COLO668 (cell line): Measurements from ENCODE around the gene TEAD3.
A peak's percentile ranks its signal among the peaks of the same experiment; 100 is the strongest.
"Not testable (repeated sequence)": the region's sequence is repeated elsewhere in the genome, so short reads cannot be mapped to it uniquely, and the experiment has no call there.

Experiments used
- DNase-seq: peaks from one replicate; lab custom pipeline; 2025; ENCODE audit not compliant: unreplicated experiment; lab: John Stamatoyannopoulos, UW

Gene TEAD3

DNA sequence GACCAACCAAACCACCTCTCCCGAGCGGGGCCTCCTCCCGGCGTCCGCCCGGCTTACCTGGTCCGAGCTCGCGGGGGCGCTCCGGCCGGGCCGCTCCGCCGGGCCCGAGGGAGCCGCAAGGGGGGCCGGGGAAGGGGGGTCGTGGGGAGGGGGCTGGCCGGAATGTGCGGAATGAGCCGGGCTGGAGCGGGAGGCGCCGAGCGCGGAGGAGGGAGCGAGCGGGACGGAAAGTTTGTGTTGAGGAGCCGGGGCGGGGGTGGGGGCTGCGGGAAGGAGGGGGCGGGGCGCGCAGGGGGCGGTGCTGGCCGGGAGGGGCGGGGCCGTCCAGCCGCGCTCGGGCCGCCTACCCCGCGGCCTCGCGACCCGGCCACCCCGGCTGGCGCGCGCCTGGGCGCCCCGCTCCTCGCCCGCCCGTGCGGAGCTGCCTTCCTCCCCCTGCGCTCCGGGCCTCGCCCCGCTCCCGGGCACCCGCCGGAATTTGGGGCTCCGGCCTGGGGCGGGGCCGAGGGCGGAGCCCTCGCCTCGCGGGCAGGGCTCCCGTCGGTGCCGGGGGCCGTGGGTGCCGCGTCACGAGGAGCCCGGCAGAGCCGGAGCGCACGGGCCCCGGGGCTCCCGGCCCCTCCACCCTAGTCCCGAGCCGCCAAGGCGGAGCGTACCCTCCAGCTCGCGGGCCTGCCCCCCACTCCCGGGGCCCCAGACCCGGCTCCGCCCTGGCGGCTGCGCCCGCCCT lies at the start of gene TEAD3:
Gene TEAD3 (minus strand): TSS at position 239 of the 730 bp plus-strand sequence.
- peak; percentile 15 for DNase-seq

DNA sequence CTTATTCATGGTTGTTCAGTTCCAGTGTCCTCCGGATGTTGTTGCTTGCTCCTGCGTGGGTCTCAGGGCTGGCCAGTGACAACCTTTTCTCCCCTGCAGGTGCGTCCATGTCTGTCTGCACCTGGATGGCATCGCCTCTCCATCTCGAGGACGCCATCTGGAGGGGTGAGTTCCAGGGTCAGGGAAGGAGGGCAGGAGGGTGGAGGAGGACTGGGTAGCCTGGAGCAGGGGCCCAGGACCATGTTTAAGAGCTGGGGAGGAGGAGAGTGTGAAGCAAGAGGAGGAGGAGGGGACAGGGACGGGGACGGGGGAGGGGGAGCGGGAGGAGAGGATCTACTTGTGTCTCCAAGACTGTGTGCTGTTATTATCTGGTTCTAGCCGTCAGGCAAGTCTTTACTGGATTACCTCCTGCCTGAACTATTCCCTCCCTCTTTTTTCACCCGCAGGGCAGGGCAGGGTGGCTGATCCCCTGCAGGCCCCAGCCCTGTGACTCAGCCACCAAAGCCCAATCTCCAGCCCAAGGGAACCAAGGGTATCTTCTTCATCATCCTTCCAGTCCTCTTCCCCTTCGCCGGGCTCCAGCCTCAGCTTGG lies 48.0 kb upstream of the TEAD3 start:
- DNase-seq: no peak

DNA sequence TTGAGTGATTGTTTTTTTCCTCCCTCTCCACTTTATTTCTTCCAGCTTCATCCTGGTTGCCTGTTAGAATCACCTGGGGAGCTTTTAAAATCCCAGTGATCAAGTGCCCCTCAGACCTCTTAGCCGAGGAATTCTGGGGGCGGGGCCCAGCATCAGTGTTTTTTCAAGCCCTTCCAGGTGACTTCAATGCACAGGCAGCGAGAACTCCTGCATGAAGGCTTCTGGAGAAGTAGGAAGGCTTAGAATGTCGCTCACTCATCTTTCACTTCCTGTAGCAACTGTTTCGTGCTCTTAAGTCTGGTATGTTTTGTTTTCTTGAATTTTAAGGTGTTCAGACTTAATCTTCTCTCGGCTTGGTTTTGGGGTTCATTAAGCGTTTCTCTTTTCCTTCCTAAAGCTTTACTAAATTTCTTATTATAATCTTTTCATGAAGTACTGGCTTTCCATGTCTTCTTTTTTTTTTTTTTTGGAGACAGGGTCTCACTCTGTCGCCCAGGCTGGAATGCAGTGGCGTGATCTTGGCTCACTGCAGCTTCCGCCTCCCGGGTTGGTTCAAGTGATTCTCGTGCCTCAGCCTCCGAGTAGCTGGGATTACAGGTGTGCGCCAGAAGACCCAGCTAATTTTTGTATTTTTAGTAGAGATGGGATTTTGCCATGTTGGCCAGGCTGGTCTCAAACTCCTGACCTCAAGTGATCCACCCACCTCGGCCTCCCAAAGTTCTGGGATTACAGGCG lies 46.7 kb upstream of the TEAD3 start:
- no peak for DNase-seq

DNA sequence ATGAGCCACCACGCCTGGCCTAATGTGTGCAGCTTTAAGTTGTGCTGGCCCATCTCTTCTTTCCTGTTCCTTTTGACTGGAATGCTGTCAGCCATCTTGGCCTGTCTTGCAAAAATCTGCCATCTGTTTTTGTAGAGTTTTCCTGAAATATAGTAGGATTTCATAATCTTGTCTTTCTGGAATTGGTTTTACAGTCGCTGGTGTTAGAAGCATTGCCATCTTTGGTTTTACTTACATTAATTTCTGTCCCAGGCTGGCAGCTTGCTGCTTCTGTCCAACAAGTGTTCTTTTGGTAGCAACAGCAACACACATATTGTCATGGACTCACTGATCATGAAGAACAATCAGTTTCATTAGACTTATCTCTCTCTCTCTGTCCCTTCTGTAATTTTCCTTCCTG lies 45.0 kb upstream of the TEAD3 start:
- DNase-seq: no peak

GRCh38 chr6:35539223-35539622 lies 42.3 kb upstream of the TEAD3 start:
- DNase-seq: no peak

- not testable (repeated sequence) for DNase-seq
Observed at GRCh38 chr6:35535847-35536246, 39.0 kb upstream of the TEAD3 start.

GRCh38 chr6:35534407-35535170 lies 37.7 kb upstream of the TEAD3 start:
- DNase-seq: no peak

- DNase-seq: no peak
Observed at GRCh38 chr6:35533981-35534380, 37.1 kb upstream of the TEAD3 start.

- DNase-seq: no peak
Observed at GRCh38 chr6:35532126-35532525, 35.2 kb upstream of the TEAD3 start.

GRCh38 chr6:35524380-35525020 lies 27.6 kb upstream of the TEAD3 start:
- no peak for DNase-seq

DNA sequence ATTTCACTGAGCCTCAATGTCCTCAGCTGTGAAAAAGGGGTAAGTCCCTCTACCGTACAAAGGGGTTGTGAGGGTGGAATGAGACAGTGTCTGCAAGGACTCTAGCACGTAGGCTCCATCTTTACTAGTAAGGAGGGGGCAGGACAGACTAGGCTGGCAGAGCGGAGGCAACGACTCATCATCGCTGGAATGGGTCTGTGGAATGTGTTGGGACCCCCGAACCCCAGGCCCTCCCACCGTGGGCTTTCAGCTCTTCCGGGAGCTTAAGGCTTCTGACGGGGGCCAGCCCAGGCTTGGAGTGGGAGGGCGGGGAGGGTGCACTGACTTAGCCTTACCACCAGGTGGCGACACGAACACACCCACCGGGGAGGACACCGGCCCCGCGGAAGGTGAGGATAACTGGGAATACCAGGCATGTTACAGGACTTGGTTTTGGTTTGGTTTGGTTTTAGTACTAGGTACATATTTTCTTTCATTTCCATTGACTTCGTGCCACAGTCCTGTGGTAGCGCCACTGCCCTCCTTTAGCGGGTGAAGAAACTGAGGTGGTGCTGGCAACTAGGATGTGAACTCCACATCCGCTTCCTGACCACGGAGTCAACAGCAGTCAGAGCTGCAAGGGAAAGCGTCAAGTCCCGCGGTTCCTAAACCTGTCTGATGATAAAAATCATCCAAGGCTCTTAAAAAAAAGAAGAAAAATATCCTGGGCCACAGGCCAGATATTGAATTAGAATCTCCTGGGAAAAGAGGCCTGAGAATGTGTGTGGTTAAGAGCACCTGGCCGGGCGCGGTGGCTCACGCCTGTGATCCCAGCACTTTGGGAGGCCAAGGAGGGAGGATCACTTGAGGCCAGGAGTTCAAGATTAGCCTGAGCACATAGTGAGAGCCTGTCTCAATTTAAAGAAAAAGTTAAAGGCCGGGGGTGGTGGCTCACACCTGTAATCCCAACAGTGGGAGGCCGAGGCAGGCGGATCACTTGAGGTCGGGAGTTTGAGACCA lies 26.1 kb upstream of the TEAD3 start:
- peak; percentile 58 for DNase-seq

- no peak for DNase-seq
Observed at GRCh38 chr6:35522151-35522550, 25.3 kb upstream of the TEAD3 start.

- DNase-seq: no peak
Observed at GRCh38 chr6:35521235-35521634, 24.4 kb upstream of the TEAD3 start.

GRCh38 chr6:35519313-35520015 lies 22.6 kb upstream of the TEAD3 start:
- no peak for DNase-seq

DNA sequence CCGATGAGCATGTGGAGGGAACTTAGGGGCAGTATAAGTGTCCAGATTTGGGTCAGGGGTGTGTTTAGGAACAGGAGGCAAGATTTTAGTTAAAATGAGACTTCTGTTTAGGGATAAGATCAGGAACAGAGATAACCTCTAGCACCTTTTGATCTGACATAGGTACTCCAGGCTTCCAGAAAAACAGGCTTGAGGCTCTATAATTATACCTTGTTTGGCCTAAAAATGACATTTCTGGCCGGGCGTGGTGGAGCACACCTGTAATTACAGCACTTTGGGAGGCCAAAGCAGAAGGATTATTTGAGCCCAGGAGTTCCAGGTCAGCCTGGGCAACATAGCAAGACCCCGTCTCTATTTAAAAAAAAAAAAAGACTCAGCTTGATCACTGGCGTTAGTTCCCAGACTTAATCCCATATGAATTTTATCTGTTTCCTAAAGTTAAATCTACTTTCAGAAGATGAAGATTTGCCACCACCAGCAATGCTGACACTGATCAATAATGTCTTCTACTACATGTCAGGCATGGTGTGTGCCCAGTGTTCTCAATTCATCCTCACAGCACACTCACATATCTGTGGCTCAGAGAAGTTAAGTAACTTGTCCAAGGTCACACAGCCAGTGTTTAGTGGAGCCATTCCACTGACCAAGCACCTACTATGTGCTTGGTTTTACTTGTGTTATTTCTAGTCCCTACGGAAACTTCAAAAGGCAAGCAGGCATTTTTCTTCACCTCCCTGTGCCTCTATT lies 21.9 kb upstream of the TEAD3 start:
- no peak for DNase-seq

GRCh38 chr6:35517978-35518377 lies 21.1 kb upstream of the TEAD3 start:
- DNase-seq: not testable (repeated sequence)

- DNase-seq: no peak
Observed at GRCh38 chr6:35516712-35517111, 19.8 kb upstream of the TEAD3 start.

- not testable (repeated sequence) for DNase-seq
Observed at GRCh38 chr6:35515939-35516338, 19.1 kb upstream of the TEAD3 start.
